Esophagus muscularis mucosa (tissue), 4 donors: ENCODE results near the gene ZRANB1.

Experiments used
- EP300 ChIP-seq: sonication (generic); formaldehyde crosslinking; IDR thresholded peaks from one replicate; pipeline ENCODE4 v1.6.1; 2017; ENCODE audit warnings: antibody characterized with exemption
- POLR2A ChIP-seq: fragments of 450-650 bp; IDR thresholded peaks from one replicate; pipeline ENCODE4 v1.6.1; 2017; ENCODE audit warnings: antibody characterized with exemption, moderate library complexity, mild to moderate bottlenecking, low read depth
- POLR2AphosphoS5 ChIP-seq, 2 donors: sonication (generic); formaldehyde crosslinking; IDR thresholded peaks; one replicate each; pipeline ENCODE4 v1.6.1; 2017; ENCODE audit warnings: antibody characterized with exemption in 2 of 2
- TF ChIP-seq, protein P1 (sequence below), 3 experiments: fragments of 200-600 bp in 2 of 3; fragments of 450-650 bp in 1 of 3; sonication (generic) in 2 of 3; IDR thresholded peaks; one replicate each; pipeline ENCODE4 v1.5.1; 2017 to 2019; ENCODE audit warnings: antibody characterized with exemption in 3 of 3, mild to moderate bottlenecking in 2 of 3, moderate library complexity in 1 of 3

DNA sequence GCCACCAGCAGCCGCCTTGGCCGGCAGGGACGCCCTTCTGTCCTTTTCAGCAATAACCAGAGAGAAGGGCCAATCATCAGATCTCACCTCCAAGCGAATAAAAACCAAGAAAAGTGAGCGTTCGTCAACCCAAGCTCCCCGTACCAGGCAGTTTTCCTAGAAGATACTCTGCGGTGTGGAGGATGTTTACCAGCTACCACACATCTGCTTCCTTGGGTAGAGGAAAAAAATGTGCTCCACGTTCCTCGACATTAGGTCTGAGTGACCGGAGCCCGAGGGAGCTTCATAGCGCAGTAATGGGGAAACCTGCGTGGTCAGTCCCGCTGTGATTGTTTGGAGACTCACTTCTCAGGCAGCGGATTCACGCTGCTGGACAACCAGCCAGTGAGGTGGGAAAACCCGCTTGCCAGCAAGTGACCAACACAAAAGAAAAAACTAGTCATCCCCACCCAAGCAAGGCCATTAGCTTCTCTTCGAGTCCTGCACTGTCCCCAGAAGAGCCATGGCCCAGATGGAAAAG is 73.0 kb downstream of the ZRANB1 start:
- TF ChIP-seq POLR2A (no peak), POLR2AphosphoS5 (IDR thresholded peaks at IDR 0.05) (no peak), EP300 (no peak)
- TF ChIP-seq, protein P1, sequence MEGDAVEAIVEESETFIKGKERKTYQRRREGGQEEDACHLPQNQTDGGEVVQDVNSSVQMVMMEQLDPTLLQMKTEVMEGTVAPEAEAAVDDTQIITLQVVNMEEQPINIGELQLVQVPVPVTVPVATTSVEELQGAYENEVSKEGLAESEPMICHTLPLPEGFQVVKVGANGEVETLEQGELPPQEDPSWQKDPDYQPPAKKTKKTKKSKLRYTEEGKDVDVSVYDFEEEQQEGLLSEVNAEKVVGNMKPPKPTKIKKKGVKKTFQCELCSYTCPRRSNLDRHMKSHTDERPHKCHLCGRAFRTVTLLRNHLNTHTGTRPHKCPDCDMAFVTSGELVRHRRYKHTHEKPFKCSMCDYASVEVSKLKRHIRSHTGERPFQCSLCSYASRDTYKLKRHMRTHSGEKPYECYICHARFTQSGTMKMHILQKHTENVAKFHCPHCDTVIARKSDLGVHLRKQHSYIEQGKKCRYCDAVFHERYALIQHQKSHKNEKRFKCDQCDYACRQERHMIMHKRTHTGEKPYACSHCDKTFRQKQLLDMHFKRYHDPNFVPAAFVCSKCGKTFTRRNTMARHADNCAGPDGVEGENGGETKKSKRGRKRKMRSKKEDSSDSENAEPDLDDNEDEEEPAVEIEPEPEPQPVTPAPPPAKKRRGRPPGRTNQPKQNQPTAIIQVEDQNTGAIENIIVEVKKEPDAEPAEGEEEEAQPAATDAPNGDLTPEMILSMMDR (IDR thresholded peaks at IDR 0.05), result no peak
